Colonic mucosa (tissue), 4 donors: Measurements from ENCODE around the gene HLA-DRA. TPM values are rescaled to one million over a fixed set of nuclear protein-coding genes. Genes with fewer than 3 reads are reported as not detected.

Source experiments
- DNase-seq: peaks from one replicate; pipeline ENCODE4 v3.0.0-alpha.2; 2020
- H3K27ac ChIP-seq: fragments of 200-600 bp; one replicate; pipeline ENCODE4 v1.8.0; 2021
- H3K27me3 ChIP-seq: fragments of 200-600 bp; one replicate; pipeline ENCODE4 v1.8.0; 2021
- H3K36me3 ChIP-seq: fragments of 200-600 bp; one replicate; pipeline ENCODE4 v1.8.0; 2021
- H3K4me1 ChIP-seq: fragments of 200-600 bp; one replicate; pipeline ENCODE4 v1.8.0; 2021; ENCODE audit warnings: mild to moderate bottlenecking
- H3K4me3 ChIP-seq: fragments of 200-600 bp; one replicate; pipeline ENCODE4 v1.8.0; 2021
- H3K9ac ChIP-seq, 2 donors: one replicate each; pipeline ENCODE4 v1.7.0; 2013; ENCODE audit warnings: control low read depth in 2 of 2, low read depth in 2 of 2, low read length in 2 of 2
- H3K9me3 ChIP-seq: fragments of 200-600 bp; one replicate; pipeline ENCODE4 v1.8.0; 2021
- CTCF ChIP-seq: fragments of 200-600 bp; IDR thresholded peaks from one replicate; pipeline ENCODE4 v1.8.0; 2022; ENCODE audit warnings: antibody characterized with exemption, mild to moderate bottlenecking
- intact Hi-C: fragments of 100-400 bp; cut with DNase I; formaldehyde crosslinking; loops from one replicate; pipeline ENCODE4 v1.14.1; 2022
- total RNA-seq, 2 donors: library from RNA; stranded (reverse); fragmentation: NEBNext Ultra II Directional in 1 of 2; extraction: Animal tissue kit (Norgen Biotek cat#: 25700) in 1 of 2; gene quantifications; one replicate each; pipeline ENCODE4 v1.2.1, GENCODE V29; 2021
- donor health status: healthy.
- donor health status: DM: no; HTN: no; CAD: no.
- donor health status: DM: no; HTN: no; CAD: no.

HLA-DRA gene
- 100 to 1,000 TPM in 1 of 2 donors, 10 to 100 TPM in 1; 44.3 to 185 TPM for total RNA-seq

- peak within 1 kb of the TSS; percentile 29 for H3K4me3 ChIP-seq
- intact Hi-C loops = no loop called here
- TF ChIP-seq CTCF = no peak
- no peaks in the 10 kb centered on the region for H3K4me1 ChIP-seq
- H3K36me3 ChIP-seq = no peaks in the 10 kb centered on the region
- no peaks in the 10 kb centered on the region for H3K27me3 ChIP-seq
- no peak within 1 kb of the TSS for H3K9ac ChIP-seq
- peak; percentile 25 for DNase-seq
- H3K27ac ChIP-seq = peak within 1 kb of the TSS; percentile 59
- no peaks in the 10 kb centered on the region for H3K9me3 ChIP-seq
Measured at GRCh38 chr6:32439602-32440214, at the start of gene HLA-DRA. Gene HLA-DRA, plus strand, starts transcription at chr6:32439887. Its CDS starts 64 bp downstream, at chr6:32439951.

GRCh38 chr6:32391505-32391904, 48.2 kb upstream of the HLA-DRA start:
- no peak overlapping the region for H3K4me3 ChIP-seq
- no peaks in the 10 kb centered on the region for H3K4me1 ChIP-seq
- intact Hi-C loops = loop anchor here (10.0 kb wide), 1 partner anchor 147 kb away; no protein-coding TSS in a partner anchor
- H3K9me3 ChIP-seq = no peaks in the 10 kb centered on the region
- no peaks in the 10 kb centered on the region for H3K27me3 ChIP-seq
- H3K36me3 ChIP-seq = no peaks in the 10 kb centered on the region
- no peak overlapping the region for H3K27ac ChIP-seq
- TF ChIP-seq CTCF = no peak
- DNase-seq = no peak
- H3K9ac ChIP-seq = no peak overlapping the region

- Histone ChIP-seq H3K9me3 (no peaks in the 10 kb centered on the region), H3K4me1 (no peaks in the 10 kb centered on the region), H3K27ac (no peak overlapping the region), H3K36me3 (no peaks in the 10 kb centered on the region), H3K4me3 (no peak overlapping the region), H3K27me3 (no peaks in the 10 kb centered on the region), H3K9ac (no peak overlapping the region)
- no peak for TF ChIP-seq CTCF
- no peak for DNase-seq
- intact Hi-C loops = loop anchor here (10.0 kb wide), 1 partner anchor 149 kb away; no protein-coding TSS in a partner anchor
Measured at GRCh38 chr6:32393665-32394420, 45.8 kb upstream of the HLA-DRA start.

- Histone ChIP-seq H3K4me1 (no peaks in the 10 kb centered on the region), H3K27me3 (no peaks in the 10 kb centered on the region), H3K4me3 (no peak overlapping the region), H3K27ac (no peak overlapping the region), H3K9ac (no peak overlapping the region), H3K9me3 (no peaks in the 10 kb centered on the region), H3K36me3 (no peaks in the 10 kb centered on the region)
- TF ChIP-seq CTCF = no peak
- intact Hi-C loops = loop anchor here (10.0 kb wide), 1 partner anchor 151 kb away; no protein-coding TSS in a partner anchor
- no peak for DNase-seq
Measured at GRCh38 chr6:32396028-32396427, 43.7 kb upstream of the HLA-DRA start.

GRCh38 chr6:32397252-32397920, 42.3 kb upstream of the HLA-DRA start:
- Histone ChIP-seq H3K27me3 (no peaks in the 10 kb centered on the region), H3K27ac (no peak overlapping the region), H3K4me1 (no peaks in the 10 kb centered on the region)

More at GRCh38 chr6:32397252-32397920, 42.3 kb upstream of the HLA-DRA start:
- no peak overlapping the region for H3K4me3 ChIP-seq
- H3K36me3 ChIP-seq = no peaks in the 10 kb centered on the region
- no peak for TF ChIP-seq CTCF
- no peak for DNase-seq
- intact Hi-C loops = loop anchor here (10.0 kb wide), 1 partner anchor 153 kb away; no protein-coding TSS in a partner anchor
- no peaks in the 10 kb centered on the region for H3K9me3 ChIP-seq
- H3K9ac ChIP-seq = peak overlapping the region in 1 of 2 donors; percentile 2
